Panc1 (cell line): ENCODE results near the gene LRFN2. TPM values are rescaled to one million over a fixed set of nuclear protein-coding genes. Genes with fewer than 3 reads are reported as not detected.

Experiments used
- ATAC-seq: fragments of 200-7000 bp; cut with Tn5 transposase; 2 replicates; pipeline ENCODE4 v1.9.1; 2020; ENCODE audit warnings: mild to moderate bottlenecking, moderate library complexity
- BruUV-seq: library from RNA; stranded (reverse); fragments of 400-500 nt; replicated peaks from 2 replicates; lab custom pipeline; 2021; lab: Mats Ljungman, UMichigan
- CTCF ChIA-PET: fragments of 300-600 bp; sonication (Branson Sonifier 250); formaldehyde crosslinking; loops from one replicate; lab custom pipeline; 2022; ENCODE audit warnings: antibody characterized with exemption; lab: Charles Lee
- POLR2A ChIA-PET: fragments of 300-600 bp; sonication (Branson Sonifier 250); formaldehyde crosslinking; loops from one replicate; lab custom pipeline; 2022; ENCODE audit warnings: antibody characterized with exemption; lab: Charles Lee
- DNase-seq: peaks from one replicate; pipeline ENCODE4 v3.0.0-alpha.2; 2010; ENCODE audit warnings: low read depth, low spot score
- H3K27ac ChIP-seq: 2 replicates; pipeline ENCODE4 v1.5.1; 2011; ENCODE audit warnings: mild to moderate bottlenecking, low read length, inconsistent platforms
- H3K27me3 ChIP-seq: fragments of 200-500 bp; sonication (Bioruptor generic); 2 replicates; pipeline ENCODE4 v1.6.0; 2014; ENCODE audit warnings: low read length, inconsistent platforms; ENCODE audit not compliant: control insufficient read depth, insufficient read depth
- H3K36me3 ChIP-seq: fragments of 200-500 bp; sonication (Bioruptor generic); 2 replicates; pipeline ENCODE4 v1.5.1; 2014; ENCODE audit warnings: inconsistent platforms, mild to moderate bottlenecking, low read length, moderate library complexity; ENCODE audit not compliant: control insufficient read depth, insufficient read depth
- H3K4me1 ChIP-seq: 2 replicates; pipeline ENCODE4 v1.5.1; 2011; ENCODE audit warnings: inconsistent platforms, mild to moderate bottlenecking, low read length, moderate library complexity; ENCODE audit not compliant: control insufficient read depth, insufficient read depth
- H3K4me3 ChIP-seq, 2 experiments: 2 replicates each; pipeline ENCODE4 v1.5.1; 2011 to 2012; ENCODE audit warnings: low read depth in 2 of 2, low read length in 2 of 2, mild to moderate bottlenecking in 2 of 2, inconsistent platforms in 1 of 2, moderate library complexity in 1 of 2
- H3K9me3 ChIP-seq: fragments of 200-500 bp; sonication (Bioruptor generic); 2 replicates; pipeline ENCODE4 v1.5.1; 2014; ENCODE audit warnings: low read depth, mild to moderate bottlenecking, inconsistent platforms, low read length, moderate library complexity; ENCODE audit not compliant: control insufficient read depth, insufficient read depth
- POLR2AphosphoS5 ChIP-seq: IDR thresholded peaks from 2 replicates; pipeline ENCODE4 v1.6.1; 2012; ENCODE audit warnings: mild to moderate bottlenecking, low read depth, low read length, moderate library complexity
- SIN3A ChIP-seq: IDR thresholded peaks from 2 replicates; pipeline ENCODE4 v1.6.1; 2012; ENCODE audit warnings: low read depth, mild to moderate bottlenecking, low read length, moderate library complexity, borderline replicate concordance; ENCODE audit not compliant: insufficient read depth
- TCF7L2 ChIP-seq: IDR thresholded peaks from 2 replicates; pipeline ENCODE4 v1.6.1; 2011; ENCODE audit warnings: mild to moderate bottlenecking, low read depth, low read length, inconsistent platforms
- in situ Hi-C: cut with HindIII; loops from 2 replicates; pipeline ENCODE4 v1.10.0; 2016; ENCODE audit warnings: low sequenced_read_pairs, low pct_unique_long_range_greater_than_20kb
- intact Hi-C: fragments of 100-400 bp; cut with micrococcal nuclease; formaldehyde crosslinking; loops from one replicate; pipeline ENCODE4 v1.10.0; 2022; ENCODE audit not compliant: unreplicated experiment
- total RNA-seq: library from RNA; stranded (reverse); gene quantifications from one replicate; pipeline ENCODE4 v1.2.1, GENCODE V29; 2021; ENCODE audit not compliant: unreplicated experiment
- TF ChIP-seq, protein P1 (sequence below): fragments of 450-650 bp; IDR thresholded peaks from 2 replicates; pipeline ENCODE4 v1.5.1; 2017; ENCODE audit warnings: mild to moderate bottlenecking
- TF ChIP-seq, protein P2 (sequence below), 2 experiments: IDR thresholded peaks; 2 replicates each; pipeline ENCODE4 v1.6.1; 2011 to 2012; ENCODE audit warnings: low read depth in 2 of 2, control low read depth in 1 of 2, low read length in 1 of 2, mild to moderate bottlenecking in 1 of 2, moderate library complexity in 1 of 2; ENCODE audit not compliant: insufficient read depth in 1 of 2

Gene LRFN2
- total RNA-seq, 1 experiment from 2014 or later, result 0.05 TPM

DNA sequence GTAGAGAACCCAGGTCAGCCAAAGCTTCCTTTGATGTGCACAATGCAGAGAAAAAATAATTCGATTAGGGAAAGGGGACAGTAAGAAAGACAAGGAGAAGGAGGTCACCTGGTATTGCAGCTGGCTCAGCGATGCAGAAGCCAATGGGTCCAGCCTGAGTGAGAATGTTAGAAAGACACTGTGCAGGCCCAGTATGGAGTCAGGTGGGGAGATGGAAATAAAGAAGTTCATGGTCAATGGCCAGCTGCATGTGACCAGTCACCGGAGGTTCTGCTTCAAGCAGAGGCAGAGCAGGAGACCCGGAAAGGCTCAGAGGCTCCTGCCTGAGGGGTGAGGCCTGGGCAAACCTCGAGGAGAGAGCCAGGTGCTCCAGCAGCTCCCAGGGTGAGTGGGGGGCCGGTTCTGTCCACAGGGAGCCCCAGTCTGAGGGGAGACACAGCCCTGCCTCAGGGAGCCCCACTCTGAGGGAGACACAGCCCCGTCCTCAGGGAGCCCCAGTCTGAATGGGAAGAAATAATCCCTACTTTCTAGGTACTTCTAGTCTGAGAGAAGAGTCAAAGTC lies 51.3 kb downstream of the LRFN2 start:
- TF ChIP-seq TCF7L2 (no peak), POLR2AphosphoS5 (no peak)
- TF ChIP-seq, protein P1, sequence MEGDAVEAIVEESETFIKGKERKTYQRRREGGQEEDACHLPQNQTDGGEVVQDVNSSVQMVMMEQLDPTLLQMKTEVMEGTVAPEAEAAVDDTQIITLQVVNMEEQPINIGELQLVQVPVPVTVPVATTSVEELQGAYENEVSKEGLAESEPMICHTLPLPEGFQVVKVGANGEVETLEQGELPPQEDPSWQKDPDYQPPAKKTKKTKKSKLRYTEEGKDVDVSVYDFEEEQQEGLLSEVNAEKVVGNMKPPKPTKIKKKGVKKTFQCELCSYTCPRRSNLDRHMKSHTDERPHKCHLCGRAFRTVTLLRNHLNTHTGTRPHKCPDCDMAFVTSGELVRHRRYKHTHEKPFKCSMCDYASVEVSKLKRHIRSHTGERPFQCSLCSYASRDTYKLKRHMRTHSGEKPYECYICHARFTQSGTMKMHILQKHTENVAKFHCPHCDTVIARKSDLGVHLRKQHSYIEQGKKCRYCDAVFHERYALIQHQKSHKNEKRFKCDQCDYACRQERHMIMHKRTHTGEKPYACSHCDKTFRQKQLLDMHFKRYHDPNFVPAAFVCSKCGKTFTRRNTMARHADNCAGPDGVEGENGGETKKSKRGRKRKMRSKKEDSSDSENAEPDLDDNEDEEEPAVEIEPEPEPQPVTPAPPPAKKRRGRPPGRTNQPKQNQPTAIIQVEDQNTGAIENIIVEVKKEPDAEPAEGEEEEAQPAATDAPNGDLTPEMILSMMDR, result no peak
- TF ChIP-seq, protein P2, sequence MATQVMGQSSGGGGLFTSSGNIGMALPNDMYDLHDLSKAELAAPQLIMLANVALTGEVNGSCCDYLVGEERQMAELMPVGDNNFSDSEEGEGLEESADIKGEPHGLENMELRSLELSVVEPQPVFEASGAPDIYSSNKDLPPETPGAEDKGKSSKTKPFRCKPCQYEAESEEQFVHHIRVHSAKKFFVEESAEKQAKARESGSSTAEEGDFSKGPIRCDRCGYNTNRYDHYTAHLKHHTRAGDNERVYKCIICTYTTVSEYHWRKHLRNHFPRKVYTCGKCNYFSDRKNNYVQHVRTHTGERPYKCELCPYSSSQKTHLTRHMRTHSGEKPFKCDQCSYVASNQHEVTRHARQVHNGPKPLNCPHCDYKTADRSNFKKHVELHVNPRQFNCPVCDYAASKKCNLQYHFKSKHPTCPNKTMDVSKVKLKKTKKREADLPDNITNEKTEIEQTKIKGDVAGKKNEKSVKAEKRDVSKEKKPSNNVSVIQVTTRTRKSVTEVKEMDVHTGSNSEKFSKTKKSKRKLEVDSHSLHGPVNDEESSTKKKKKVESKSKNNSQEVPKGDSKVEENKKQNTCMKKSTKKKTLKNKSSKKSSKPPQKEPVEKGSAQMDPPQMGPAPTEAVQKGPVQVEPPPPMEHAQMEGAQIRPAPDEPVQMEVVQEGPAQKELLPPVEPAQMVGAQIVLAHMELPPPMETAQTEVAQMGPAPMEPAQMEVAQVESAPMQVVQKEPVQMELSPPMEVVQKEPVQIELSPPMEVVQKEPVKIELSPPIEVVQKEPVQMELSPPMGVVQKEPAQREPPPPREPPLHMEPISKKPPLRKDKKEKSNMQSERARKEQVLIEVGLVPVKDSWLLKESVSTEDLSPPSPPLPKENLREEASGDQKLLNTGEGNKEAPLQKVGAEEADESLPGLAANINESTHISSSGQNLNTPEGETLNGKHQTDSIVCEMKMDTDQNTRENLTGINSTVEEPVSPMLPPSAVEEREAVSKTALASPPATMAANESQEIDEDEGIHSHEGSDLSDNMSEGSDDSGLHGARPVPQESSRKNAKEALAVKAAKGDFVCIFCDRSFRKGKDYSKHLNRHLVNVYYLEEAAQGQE (IDR thresholded peaks at IDR 0.05; ENCODE audit: insufficient read depth in 1 of 2, low read depth in 2 of 2, low read length in 1 of 2), result no peak
- ChIA-PET CTCF (no interaction called here), POLR2A (no interaction called here)
- Histone ChIP-seq H3K4me1 (no peaks in the 10 kb centered on the region), H3K36me3 (no peaks in the 10 kb centered on the region), H3K4me3 (no peak overlapping the region), H3K9me3 (no peaks in the 10 kb centered on the region), H3K27ac (no peak overlapping the region), H3K27me3 (no peaks in the 10 kb centered on the region; the same call in 1 of the 2 replicates)
- in situ Hi-C loops, result no loop called here
- ATAC-seq (no peak), DNase-seq (no peak)
- intact Hi-C loops, result no loop called here
- no TSS peak for BruUV-seq

DNA sequence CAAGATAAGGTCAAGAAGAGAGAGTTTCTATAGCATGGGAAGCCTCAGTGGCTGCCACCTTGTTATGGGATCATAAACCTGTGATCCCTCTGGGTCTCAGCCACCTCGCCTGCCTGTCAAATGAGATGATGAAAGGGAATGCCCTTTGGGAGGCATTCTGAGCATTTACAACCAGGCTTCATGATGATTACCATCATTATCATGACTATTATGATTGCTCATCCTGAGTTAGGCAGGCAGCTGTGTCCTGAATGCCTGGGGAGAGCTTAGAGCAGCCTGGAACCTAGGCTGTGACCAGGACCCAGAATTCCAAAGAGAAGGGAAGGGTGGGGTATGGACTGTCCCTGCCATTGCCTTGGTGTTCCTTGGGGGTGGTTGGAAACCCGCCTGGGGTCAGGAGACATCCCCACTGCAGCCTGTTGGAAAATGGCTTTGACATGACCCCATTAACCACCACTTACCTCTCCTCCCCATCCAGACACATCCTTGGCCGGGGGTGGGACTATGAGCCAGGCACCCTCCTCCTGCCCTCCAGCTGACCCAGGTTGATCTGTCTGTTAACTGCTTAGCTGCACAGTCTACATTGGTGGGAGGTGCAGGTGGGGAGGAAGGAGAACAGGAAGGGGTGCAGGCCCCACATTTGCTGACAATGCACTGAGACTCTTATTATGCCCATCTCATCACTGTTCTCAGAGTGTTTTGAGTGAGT lies 51.9 kb downstream of the LRFN2 start:
- TF ChIP-seq TCF7L2, result no peak
- Histone ChIP-seq H3K27ac (no peak overlapping the region), H3K9me3 (no peaks in the 10 kb centered on the region), H3K27me3 (no peaks in the 10 kb centered on the region; the same call in 1 of the 2 replicates), H3K36me3 (no peaks in the 10 kb centered on the region), H3K4me3 (no peak overlapping the region), H3K4me1 (no peaks in the 10 kb centered on the region)
- ChIA-PET CTCF (no interaction called here), POLR2A (no interaction called here)
- ATAC-seq (no peak), DNase-seq (no peak)
- in situ Hi-C loops, result no loop called here
- intact Hi-C loops, result no loop called here
- BruUV-seq, result no TSS peak

DNA sequence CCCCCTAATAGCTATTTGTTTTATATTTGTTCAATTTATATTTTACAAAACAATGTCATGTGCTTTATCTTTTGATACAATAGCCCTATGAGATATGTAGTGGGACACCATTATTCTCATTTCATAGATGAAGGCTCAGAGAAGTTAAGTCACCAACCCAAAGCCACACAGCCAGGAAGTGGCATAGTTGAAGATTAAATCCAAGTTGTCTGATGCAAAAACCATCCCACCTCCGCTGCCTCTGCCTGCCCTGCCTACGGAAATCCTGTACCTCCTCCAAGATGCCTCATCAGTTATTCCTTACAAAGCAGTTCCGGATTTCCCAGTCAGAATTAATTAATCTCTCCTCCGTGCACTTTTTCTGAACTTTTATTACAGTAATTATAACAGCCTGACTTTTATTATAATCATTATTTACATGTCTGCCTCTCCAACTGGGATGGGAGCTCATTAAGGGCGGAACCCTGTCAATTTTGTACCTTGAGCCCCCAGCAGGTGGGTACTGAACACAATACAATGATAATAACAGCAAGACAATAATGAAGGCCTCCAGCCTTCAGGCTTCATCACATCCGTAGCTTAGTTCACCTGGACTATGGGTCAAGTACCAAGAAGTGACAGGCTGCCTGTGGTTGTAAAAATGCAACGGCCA lies 54.7 kb downstream of the LRFN2 start:
- no peak for TF ChIP-seq SIN3A
- TF ChIP-seq, protein P2 (IDR thresholded peaks at IDR 0.05; ENCODE audit: insufficient read depth in 1 of 2, low read depth in 2 of 2, low read length in 1 of 2), result no peak
- TF ChIP-seq, protein P1, result no peak
- TF ChIP-seq POLR2AphosphoS5, result no peak
- TF ChIP-seq TCF7L2, result no peak
- POLR2A ChIA-PET, result no interaction called here
- Histone ChIP-seq H3K4me1 (no peaks in the 10 kb centered on the region), H3K27me3 (no peaks in the 10 kb centered on the region), H3K9me3 (no peaks in the 10 kb centered on the region), H3K36me3 (no peaks in the 10 kb centered on the region), H3K4me3 (no peak overlapping the region), H3K27ac (no peak overlapping the region)
- BruUV-seq, result no TSS peak
- in situ Hi-C loops (no loop called here), intact Hi-C loops (no loop called here)
- CTCF ChIA-PET, result no interaction called here
- no peak for ATAC-seq
- DNase-seq, result no peak
